Osteoblast (primary cell): ENCODE data around the gene KCNQ5. TPM values are rescaled to one million over a fixed set of nuclear protein-coding genes. Genes with fewer than 3 reads are reported as not detected.

Experiments
- DNase-seq: peaks from one replicate; pipeline ENCODE4 v3.0.0; 2011; ENCODE audit warnings: low spot score, mixed read lengths; ENCODE audit not compliant: insufficient read length; ENCODE audit errors: missing footprints
- H2AFZ ChIP-seq: 2 replicates; pipeline ENCODE4 v1.6.0; 2011; ENCODE audit warnings: mild to moderate bottlenecking, low read length
- H3K27ac ChIP-seq: 2 replicates; pipeline ENCODE4 v1.5.1; 2011; ENCODE audit warnings: mild to moderate bottlenecking, low read depth, low read length, moderate library complexity
- H3K27me3 ChIP-seq: 2 replicates; pipeline ENCODE4 v1.6.0; 2012; ENCODE audit warnings: mild to moderate bottlenecking, control low read depth, inconsistent platforms, low read length, moderate library complexity; ENCODE audit not compliant: insufficient read depth
- H3K36me3 ChIP-seq: 2 replicates; pipeline ENCODE4 v1.5.1; 2011; ENCODE audit warnings: mild to moderate bottlenecking, low read length, control low read depth, moderate library complexity; ENCODE audit not compliant: insufficient read depth
- H3K4me1 ChIP-seq: 2 replicates; pipeline ENCODE4 v1.5.1; 2011; ENCODE audit warnings: mild to moderate bottlenecking, low read length, control low read depth, moderate library complexity; ENCODE audit not compliant: insufficient read depth
- H3K4me2 ChIP-seq: 2 replicates; pipeline ENCODE4 v1.6.0; 2011; ENCODE audit warnings: mild to moderate bottlenecking, low read length; ENCODE audit not compliant: insufficient read depth
- H3K4me3 ChIP-seq: fragments of 200-600 bp; sonication (generic); 3 replicates; pipeline ENCODE4 v1.5.1; 2012; ENCODE audit warnings: mild to moderate bottlenecking, low read length, inconsistent platforms; ENCODE audit not compliant: insufficient read depth
- H3K79me2 ChIP-seq: 2 replicates; pipeline ENCODE4 v1.6.0; 2012; ENCODE audit warnings: mild to moderate bottlenecking, low read length, control low read depth, inconsistent platforms; ENCODE audit not compliant: insufficient read depth
- H3K9me3 ChIP-seq: 2 replicates; pipeline ENCODE4 v1.5.1; 2011; ENCODE audit warnings: low read depth, low read length, control low read depth
- H4K20me1 ChIP-seq: 2 replicates; pipeline ENCODE4 v1.6.0; 2012; ENCODE audit warnings: mild to moderate bottlenecking, low read length, control low read depth; ENCODE audit not compliant: insufficient read depth
- CTCF ChIP-seq: IDR thresholded peaks from 2 replicates; pipeline ENCODE4 v1.5.1; 2011; ENCODE audit warnings: mild to moderate bottlenecking, low read depth, low read length, moderate library complexity; ENCODE audit errors: extremely low read depth
- total RNA-seq: library from RNA; depleted of rRNA; stranded (reverse); fragments of >200 nt; gene quantifications from 2 replicates; pipeline ENCODE4 v1.2.3, GENCODE V29; 2012

KCNQ5 gene
- total RNA-seq, 1 donor = 4.0 TPM

DNA sequence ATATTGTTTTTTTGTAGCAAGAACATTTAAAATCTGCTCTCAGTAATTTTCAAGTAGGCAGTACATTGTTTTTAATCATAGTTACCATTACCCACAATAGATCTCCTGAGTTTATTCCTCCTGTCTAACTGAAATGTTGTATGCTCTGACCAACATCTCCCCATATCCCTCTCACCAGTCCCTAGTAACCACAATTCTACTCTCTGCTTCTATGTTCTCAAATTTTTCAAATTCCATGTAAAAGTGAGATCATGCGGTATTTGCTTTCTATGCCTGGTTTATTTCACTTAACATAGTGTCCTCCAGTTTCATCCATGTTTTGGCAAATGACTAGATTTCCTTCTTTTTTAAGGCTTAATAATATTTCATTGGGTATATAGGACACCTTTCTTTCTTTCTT is 300.5 kb downstream of the KCNQ5 start:
- Histone ChIP-seq H3K27ac (no peak overlapping the region), H3K36me3 (no peaks in the 10 kb centered on the region), H3K4me1 (no peaks in the 10 kb centered on the region), H3K9me3 (no peaks in the 10 kb centered on the region), H2AFZ (no peak overlapping the region), H3K79me2 (no peaks in the 10 kb centered on the region), H3K4me3 (no peak overlapping the region), H3K27me3 (no peaks in the 10 kb centered on the region), H3K4me2 (no peak overlapping the region), H4K20me1 (no peaks in the 10 kb centered on the region)
- DNase-seq = no peak
- TF ChIP-seq CTCF = no peak

DNA sequence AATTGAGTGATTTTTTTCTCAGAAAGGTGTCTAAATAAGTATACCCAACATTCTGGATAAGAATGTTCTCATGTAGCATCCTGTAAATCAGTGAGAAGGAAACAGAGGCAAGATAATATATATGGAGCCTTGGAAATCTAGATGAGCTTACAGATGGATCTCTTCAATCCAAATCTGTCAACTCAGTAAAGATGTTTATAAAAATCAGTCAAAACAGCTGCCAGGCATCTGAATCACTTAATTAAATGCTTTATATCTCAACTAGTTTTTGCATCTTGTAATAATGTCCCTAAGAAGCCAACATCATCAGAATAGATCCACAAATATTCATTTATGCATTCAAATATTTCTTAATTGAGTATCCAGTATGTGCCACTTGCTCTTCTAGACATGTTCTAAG is 303.3 kb downstream of the KCNQ5 start:
- no peak overlapping the region for H3K4me3 ChIP-seq
- no peak overlapping the region for H2AFZ ChIP-seq
- H3K4me1 ChIP-seq = no peaks in the 10 kb centered on the region
- H3K4me2 ChIP-seq = no peak overlapping the region
- no peak for DNase-seq
- H4K20me1 ChIP-seq = no peaks in the 10 kb centered on the region
- H3K27ac ChIP-seq = no peak overlapping the region
- H3K36me3 ChIP-seq = no peaks in the 10 kb centered on the region
- no peaks in the 10 kb centered on the region for H3K79me2 ChIP-seq
- no peaks in the 10 kb centered on the region for H3K9me3 ChIP-seq
- no peaks in the 10 kb centered on the region for H3K27me3 ChIP-seq
- TF ChIP-seq CTCF = no peak

- H3K27ac ChIP-seq = no peak overlapping the region
- no peak for TF ChIP-seq CTCF
- no peaks in the 10 kb centered on the region for H3K79me2 ChIP-seq
- no peaks in the 10 kb centered on the region for H3K27me3 ChIP-seq
- H4K20me1 ChIP-seq = no peaks in the 10 kb centered on the region
- no peak overlapping the region for H2AFZ ChIP-seq
- H3K9me3 ChIP-seq = no peaks in the 10 kb centered on the region
- H3K36me3 ChIP-seq = no peaks in the 10 kb centered on the region
- H3K4me1 ChIP-seq = no peaks in the 10 kb centered on the region
- no peak overlapping the region for H3K4me2 ChIP-seq
- DNase-seq = no peak
- no peak overlapping the region for H3K4me3 ChIP-seq
These were observed 308.8 kb downstream of the KCNQ5 start for GRCh38 chr6:72930556-72931132.

- no peaks in the 10 kb centered on the region for H3K27me3 ChIP-seq
- H4K20me1 ChIP-seq = no peaks in the 10 kb centered on the region
- no peaks in the 10 kb centered on the region for H3K9me3 ChIP-seq
- H3K27ac ChIP-seq = no peak overlapping the region
- H3K36me3 ChIP-seq = no peaks in the 10 kb centered on the region
- peak overlapping the region; percentile 26 for H2AFZ ChIP-seq
- no peaks in the 10 kb centered on the region for H3K4me1 ChIP-seq
- no peak for DNase-seq
- no peak for TF ChIP-seq CTCF
- H3K4me2 ChIP-seq = no peak overlapping the region
- no peaks in the 10 kb centered on the region for H3K79me2 ChIP-seq
- no peak overlapping the region for H3K4me3 ChIP-seq
These were observed 309.5 kb downstream of the KCNQ5 start for GRCh38 chr6:72931325-72931887.
